HG02973 (cell line): Measurements from ENCODE around the gene FBLN1.

Experiments used
- ATAC-seq: cut with Tn5 transposase; IDR thresholded peaks from one replicate; pipeline ENCODE4 v1.9.1; 2021; ENCODE audit warnings: moderate library complexity; ENCODE audit not compliant: unreplicated experiment

Gene FBLN1

DNA sequence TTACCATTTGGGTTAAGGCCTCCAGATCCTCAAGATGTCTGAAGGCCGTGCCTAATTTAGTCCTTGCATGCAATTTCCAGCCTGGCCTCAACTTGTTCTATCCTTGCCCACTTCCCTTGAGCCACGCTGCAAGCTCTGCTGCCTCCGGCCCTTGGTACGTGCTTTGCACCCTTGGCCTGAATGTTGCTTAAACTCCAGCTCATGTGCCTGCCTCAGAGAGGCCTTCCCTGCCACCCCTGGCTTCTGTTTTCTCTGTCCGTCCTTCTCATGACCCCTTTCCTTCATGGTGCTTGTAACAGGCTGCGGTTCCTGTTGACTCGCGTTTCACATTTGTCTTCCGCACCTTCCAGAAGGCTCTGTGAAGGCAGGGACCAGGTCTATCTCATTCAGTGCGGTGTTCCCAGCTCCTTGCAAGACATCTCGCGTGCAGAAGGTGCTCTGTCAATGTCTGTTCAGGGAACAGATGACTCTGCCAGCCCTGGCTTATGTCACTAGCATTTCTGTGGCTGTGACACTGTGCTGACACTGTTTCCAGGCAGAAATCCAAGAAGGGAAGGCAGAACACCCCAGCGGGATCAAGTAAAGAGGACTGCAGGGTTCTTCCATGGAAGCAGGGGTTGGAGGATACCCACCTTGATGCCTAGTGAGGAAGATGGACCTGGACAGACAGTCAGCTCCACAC is 61.8 kb downstream of the FBLN1 start:
- no peak for ATAC-seq

GRCh38 chr22:45565171-45565570 is 62.5 kb downstream of the FBLN1 start:
- no peak for ATAC-seq

DNA sequence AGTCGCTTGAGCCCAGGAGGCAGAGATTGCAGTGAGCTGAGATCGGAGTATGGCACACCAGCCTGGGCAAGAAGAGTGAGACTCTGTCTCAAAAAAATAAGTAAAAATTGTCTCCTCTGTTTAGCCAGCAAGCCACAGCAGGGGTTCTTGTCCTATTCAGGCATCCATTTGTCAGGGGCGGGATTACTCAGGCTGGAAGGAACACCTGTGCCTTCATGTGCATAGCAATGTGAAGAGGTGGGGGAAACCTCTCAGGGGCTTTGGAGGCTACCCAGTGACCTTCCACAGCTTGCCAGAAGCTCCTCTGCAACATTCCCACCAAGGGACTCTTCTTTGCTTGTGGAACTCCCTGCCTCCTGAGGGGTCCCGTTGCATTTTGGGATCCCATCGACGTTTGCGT is 63.3 kb downstream of the FBLN1 start:
- no peak for ATAC-seq

GRCh38 chr22:45568213-45568612 is 65.5 kb downstream of the FBLN1 start:
- ATAC-seq: no peak

DNA sequence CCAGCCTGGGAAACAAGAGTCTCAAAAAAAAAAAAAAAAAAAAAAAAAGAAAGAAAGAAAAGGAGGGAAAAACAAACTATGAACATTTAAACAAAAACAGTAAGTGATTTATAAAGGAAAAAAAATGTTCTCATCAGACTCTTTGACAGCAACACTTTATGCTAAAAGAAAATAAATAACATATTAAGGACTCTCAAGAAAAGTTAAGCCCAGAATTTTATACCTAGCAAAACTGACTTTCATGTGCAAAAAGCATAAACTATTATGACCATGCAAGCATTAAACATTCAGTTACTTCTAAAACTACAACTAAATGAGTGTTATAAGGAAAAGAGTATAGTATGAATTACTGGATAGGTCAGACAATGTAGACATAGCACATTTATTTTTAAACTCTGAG is 68.4 kb downstream of the FBLN1 start:
- no peak for ATAC-seq

- ATAC-seq: no peak
Observed at GRCh38 chr22:45572444-45572843, 69.8 kb downstream of the FBLN1 start.

DNA sequence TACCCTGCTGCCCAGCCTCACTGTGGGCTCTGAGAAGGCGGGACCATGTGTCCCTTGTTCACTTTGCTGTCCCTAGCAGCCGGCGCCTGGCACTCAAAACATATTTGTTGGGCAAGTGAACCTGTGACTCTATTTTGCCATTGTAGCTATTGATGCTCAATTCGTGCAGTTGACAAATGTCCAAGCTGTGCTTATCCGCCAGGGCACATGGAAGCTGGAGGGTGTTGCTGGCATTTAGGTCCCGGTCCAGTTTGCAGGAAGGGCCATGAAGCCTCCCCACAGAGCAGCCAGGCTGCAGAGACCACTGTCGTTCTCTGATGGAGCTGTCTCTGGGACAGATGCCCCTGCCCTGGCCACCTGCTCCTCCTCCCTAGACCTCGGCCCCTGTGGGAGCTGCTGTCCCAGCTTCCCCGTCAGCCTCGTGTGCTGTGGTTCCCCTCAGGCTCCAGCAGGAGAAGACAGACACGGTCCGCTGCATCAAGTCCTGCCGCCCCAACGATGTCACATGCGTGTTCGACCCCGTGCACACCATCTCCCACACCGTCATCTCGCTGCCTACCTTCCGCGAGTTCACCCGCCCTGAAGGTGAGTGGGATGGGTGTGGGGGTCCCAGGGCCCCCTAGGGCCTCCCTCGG is 71.5 kb downstream of the FBLN1 start:
- ATAC-seq: no peak

DNA sequence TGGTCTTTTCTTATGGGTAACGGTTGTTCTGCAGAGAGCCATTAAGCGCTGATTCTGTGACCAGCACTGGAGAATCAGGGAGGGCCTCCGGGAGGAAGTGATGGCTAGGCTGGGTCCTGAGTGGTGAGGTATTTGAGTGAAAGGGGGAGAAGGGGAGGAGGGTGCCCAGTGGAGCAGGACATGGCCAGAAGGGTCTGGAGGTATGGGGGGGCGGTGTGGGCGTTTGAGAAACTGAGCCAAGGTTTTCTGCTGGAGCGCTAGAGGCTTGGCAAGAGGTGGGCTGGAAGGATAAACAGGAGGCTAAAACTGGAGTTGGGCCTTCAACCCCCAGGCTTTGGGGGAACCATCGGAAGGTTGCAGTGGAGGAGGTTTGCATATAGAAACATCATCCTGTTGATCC is 72.5 kb downstream of the FBLN1 start:
- ATAC-seq: no peak

DNA sequence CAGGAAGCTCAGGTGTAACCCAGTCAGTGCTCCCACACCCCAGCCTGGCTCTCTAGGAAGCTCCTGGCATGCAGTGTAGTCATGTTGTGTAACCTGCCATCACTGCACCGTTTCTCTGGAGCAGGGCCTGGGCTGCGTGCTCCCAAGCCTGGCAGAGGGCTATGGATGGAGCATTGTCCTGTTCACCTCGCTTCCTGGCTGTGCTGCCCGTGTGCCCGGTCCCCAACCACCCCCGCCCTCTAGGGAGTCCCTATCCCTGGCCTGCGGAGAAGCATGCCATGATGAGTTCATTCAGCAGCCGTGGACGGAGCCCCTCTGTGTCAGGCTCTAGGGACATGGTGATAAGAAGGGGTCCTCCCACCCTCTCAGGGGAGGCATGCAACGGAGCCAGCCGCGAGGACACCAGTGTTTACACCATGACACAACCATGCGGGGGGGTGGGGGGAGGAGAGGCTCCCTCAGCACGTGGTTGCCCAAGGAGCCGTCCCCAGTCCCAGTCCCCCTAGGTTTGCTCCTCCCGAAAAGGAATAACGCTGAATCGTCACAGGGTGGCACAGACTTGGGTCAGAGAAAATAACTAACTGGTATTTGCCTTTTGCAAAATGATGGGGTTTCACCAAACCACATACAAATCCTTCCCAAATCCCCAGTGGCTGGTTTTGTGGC is 73.1 kb downstream of the FBLN1 start:
- no peak for ATAC-seq

- no peak for ATAC-seq
Observed at GRCh38 chr22:45576273-45576625, 73.6 kb downstream of the FBLN1 start.

DNA sequence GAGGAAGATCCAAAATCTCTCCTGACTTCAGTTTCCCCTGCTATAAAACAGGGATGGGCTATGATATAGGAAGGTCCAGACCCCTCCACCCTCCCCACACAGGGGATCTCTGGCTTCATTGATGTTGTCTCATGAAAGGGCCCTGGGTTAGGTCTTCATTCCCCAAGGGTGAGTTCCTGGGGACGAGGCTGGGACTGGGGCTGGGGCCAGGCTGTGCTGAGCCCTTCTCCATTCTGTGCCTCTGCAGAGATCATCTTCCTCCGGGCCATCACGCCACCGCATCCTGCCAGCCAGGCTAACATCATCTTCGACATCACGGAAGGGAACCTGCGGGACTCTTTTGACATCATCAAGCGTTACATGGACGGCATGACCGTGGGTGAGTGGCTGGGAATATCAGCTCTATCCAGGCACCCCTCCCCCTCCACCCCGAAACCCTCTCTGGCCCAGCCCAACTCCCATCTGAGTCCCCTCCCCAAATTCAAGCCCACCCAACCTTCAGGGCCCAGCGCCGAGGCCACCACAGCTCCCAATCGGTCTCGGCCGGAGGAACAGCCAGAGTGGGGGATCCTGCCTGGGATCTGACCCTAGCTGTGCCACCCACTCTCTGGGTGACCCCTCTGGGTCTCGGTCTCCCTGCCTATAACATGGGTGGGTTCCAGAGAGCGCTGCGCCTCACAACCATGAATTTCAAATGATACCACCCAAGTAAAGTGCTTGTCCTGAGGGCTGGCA is 74.2 kb downstream of the FBLN1 start:
- ATAC-seq: no peak

DNA sequence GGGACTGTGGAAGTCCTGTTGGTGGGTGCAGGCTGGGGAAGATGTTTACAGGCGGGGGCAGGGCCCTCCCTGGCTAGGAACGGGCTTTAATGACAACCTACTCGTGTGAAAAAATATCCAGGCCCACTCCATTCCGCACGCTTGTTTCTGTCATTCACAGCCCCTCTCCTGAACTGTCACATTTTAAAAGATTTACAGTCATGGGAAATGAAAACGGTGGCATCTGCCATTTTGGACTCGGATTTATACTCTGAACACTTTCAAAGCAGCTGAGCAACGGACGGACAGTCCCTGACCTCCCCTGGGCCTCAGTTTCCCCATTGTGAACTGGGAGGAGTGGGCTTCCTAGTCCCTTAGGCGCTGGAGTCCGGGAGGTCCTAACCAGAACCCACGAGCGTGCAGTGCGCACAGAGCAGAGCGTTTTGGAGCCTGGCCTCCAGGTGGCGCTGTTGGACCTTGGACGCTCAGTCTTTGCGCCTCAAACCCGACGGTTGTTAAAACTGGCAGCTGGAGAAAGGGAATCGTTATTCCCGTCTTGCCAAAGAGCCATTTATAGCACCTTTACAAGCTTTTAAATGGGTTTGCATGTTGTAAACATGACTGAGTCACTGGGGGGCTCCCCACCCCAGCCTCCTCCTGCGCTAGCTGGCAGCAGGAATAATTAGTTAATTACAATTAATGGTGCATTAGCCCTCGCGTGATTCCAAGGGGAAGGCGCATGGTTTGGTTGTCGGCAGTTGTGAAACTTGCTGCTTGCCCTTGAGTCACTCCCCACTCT is 75.3 kb downstream of the FBLN1 start:
- no peak for ATAC-seq

- no peak for ATAC-seq
Observed at GRCh38 chr22:45578524-45579147, 76.0 kb downstream of the FBLN1 start.

DNA sequence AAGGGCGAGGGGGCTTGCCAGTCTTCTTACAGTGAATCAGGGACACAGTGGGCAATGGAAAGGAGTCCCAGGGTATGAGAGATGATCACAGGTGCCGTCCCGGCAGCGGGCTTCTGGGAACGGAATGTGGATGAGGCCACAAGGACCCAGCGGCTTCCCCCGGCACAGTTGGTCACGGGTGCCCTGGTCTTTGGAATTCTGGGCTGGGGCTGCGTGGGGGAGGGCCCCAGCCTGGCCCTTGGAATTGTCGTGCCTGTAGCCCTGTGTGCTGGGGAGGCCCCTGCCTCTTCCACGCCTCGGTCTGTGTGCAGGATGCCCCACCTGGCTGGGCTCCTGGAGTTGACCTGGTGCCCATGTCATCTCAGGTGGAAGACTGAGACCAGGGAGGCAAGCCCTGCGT is 76.6 kb downstream of the FBLN1 start:
- ATAC-seq: no peak

DNA sequence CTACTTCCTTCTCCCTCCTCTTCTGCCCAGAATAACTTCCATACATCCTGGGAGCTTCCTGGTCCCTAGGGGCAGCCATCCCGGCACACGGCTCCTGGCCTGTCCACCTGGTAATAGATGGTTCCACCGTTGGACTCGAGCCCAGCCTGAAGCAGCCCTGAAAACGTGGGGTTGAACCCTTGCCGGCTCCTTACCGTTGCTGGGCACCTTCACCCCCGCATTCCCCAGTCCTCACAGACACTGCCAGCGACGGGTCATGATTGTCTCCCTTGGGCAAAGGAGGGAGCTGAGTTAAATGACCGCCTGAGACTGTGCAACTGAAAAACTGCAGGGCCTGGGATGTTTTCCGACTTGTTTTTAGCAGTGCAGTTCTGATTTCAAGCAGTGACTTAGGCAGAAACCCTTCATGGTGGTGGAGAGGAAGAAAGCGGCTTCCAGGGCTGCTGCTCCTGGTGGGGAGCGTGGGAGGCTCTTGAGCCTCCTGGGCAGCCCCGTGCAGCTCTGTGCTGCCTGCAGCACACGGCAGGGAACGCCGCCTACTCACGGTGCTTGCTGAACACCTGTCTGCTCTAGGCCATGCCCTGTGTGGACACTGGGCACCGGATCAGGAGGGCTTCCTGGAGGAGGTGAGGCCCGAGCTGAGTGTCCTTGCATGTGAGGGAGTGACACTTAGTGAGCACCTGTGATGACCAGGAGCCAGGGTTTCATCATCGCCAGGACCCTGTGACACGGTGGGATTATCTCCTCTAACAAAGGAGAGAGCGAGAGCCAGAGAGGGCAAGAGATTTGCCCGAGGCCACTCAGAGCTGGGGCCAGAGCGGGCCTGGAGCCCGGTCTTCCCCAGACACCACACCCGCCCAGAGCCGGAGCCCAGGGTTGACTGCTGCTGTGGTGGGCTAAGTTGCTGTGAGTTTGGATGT is 77.4 kb downstream of the FBLN1 start:
- ATAC-seq: no peak

GRCh38 chr22:45580726-45581381 is 78.2 kb downstream of the FBLN1 start:
- ATAC-seq: no peak

- ATAC-seq: no peak
Observed at GRCh38 chr22:45581549-45582080, 78.9 kb downstream of the FBLN1 start.

GRCh38 chr22:45582236-45582954 is 79.7 kb downstream of the FBLN1 start:
- no peak for ATAC-seq
